ENCODE results near the gene TK2.
"Not testable (repeated sequence)": the region's sequence is repeated elsewhere in the genome, so short reads cannot be mapped to it uniquely, and the experiment has no call there.

The TK2 gene

DNA sequence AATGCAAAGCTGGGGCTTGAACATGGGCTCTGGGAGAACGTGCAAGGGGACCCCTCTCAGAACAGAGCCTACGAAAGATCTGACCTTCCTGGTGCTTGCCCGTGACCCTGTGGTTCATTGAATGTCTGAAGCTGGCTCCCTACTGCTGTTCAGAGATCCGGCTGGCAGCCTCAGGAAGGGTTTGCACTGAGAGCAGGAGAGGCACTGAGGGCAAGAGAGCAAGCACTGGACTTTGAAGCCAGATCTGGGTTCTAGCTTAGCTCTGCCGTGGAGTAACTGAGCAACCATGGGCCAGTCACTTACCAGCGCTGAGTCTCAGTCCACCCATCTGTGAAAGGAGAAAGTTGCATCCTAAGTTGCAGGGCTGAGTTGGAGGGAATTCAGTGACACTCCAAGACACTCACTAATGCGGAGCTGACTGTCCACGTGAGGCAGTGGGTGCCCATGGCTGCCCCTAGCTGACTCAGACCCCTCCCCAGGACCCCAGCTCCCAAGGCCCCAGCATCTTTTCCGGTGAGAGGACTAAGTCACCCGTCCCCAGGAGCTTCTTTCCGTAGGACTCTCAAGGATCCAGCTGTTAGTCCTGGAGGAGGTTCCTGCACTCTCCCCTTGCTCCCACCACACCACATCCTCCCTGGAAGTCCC lies 81.5 kb downstream of the TK2 start:
- no peak for DNase-seq (ENCODE audit: low read depth)

DNA sequence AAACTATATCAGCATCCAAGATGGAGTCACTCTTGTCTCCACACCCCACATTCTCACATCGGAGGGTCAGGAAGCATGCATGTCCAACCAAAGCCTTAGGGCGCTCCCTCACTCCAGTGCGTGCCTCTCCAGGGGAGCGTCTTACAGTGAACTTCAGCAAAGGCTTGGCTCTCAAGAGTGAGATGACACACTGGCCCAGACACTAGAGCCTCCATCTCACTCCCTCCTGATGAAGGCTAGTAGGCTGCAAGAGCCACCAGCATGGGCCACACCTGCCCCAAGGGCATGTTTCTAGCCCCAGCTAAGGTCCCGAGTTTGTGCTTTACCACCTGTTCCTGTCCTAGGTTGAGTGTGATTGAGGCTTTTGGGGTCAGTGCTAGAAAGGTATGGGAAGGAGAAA lies 82.3 kb downstream of the TK2 start:
- DNase-seq (ENCODE audit: low read depth), result no peak

DNA sequence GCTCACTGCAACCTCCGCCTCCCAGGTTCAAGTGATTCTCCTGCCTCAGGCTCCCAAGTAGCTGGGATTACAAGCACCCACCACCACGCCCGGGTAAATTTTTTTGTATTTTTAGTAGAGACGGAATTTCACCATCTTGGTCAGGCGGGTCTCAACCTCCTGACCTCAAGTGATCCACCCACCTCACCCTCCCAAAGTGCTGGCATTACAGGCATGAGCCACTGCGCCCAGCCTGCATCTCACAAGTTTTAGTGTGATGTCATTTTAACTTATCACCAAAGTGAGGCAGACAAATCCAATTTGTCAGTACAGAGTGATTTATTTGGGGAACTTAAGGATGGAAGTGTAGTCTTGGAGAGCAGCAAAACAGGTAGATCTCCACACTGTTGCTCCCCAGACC lies 83.3 kb downstream of the TK2 start:
- not testable (repeated sequence) for DNase-seq (ENCODE audit: low read depth)

DNA sequence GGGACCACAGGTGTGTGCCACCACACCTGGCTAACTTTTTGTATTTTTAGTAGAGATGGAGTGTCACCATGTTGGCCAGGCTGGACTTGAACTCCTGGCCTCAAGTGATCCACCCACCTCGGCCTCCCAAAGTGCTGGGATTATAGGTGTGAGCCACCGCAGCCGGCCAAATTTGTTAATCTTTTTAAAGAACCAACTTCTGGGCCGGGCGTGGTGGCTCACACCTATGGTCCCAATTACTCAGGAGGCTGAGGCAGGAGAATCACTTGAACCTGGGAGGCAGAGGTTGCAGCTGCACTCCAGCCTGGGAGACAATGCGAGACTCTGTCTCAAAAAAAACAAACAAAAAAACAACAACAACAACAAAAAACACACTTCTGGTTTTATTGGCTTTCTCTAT lies 84.0 kb downstream of the TK2 start:
- DNase-seq (ENCODE audit: low read depth), result not testable (repeated sequence)

DNA sequence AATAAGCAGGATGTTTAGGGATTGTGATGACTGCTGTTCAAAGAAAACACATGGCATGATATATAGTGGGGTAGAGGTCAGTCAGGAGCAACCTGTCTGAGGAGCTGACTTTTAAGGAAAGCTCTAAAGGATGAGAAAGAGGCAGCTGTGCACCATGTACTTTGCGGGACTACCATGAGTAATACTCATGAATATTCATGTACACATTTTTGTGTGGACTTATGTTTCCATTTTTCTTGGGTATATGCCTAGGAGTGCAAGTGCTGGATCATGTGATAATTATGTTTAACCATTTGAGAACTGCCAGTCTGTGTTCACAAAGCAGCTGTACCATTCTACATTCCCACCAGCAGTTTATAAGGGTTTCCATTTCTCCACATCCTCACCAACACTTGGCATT lies 87.0 kb downstream of the TK2 start:
- DNase-seq (ENCODE audit: low read depth), result no peak

DNA sequence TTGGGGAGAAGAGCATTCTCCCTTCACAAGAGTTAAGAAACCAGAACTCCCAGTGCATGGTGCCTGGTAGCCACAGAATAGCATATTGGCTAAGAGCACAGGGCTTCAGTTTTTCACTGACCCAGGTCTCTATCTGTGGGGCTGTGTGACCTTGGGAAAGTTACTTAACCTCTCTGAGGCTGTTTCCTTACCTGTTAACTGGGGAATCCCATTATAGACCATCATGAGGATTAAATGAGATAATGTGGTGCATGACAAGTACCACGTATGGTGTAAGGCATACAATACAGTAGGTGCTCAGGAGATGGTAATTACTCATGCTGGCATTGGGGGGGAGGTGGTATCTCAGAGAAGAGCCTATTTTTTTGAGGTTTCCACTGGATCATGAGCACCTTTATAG lies 89.2 kb downstream of the TK2 start:
- no peak for DNase-seq (ENCODE audit: low read depth)

DNA sequence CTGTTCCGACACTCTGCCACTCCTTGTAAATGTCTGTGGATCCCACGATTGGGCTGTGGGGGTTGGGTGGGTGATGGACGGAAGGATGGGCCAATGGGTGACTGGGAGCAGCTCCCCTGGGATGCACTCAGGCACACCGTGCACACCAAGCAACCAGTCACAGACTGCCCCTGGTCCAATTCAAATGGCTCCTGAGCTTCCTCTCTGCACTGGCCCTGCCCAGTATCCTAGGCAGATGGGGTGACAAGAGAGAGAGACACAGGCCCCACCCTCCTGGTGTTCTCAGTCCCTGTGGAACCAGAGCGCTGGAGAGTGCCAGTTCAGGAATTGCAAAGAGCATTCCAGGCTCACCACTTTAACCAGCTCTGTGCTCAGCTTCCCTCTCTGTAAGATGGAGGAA lies 90.0 kb downstream of the TK2 start:
- no peak for DNase-seq (ENCODE audit: low read depth)

DNA sequence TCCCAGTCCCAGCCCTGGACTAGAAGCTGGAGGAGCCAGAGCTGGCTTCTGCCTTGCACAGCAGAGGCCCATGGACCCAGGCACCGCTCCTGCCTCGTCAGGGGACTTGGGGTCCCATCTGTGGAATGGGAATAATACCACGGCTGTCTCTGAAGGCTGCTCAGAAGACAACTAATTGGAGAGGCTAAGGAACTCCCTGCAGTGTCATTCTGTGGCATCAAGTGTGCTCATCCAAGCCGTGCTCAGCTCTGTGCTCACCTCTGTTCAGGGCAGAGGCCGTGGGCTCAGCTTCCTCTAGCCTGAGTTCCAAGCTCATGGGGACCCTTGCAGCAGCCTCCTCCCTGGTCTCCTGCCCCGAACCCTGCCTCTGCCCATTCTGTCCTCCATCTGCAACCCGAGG lies 91.1 kb downstream of the TK2 start:
- DNase-seq (ENCODE audit: low read depth), result no peak

DNA sequence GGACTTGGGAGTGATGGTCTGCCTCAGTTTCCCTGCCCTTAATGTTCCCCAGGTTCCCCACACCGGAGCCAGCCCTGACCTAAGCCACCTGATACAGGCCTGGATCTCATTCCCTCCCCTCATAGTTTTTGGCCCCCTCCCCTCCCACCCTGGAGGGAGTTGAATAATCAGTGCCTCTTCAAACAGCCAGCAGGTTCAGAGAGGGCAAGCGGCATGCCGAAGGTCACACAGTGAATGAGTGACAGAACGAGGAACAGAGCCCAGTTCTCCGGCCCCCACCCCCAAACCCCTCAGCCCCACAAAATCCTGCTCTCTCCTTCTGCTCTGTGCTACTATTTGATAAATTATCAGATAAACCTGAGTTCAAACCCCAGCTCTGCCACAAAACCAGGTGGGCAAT lies 91.6 kb downstream of the TK2 start:
- DNase-seq (ENCODE audit: low read depth), result no peak
